Measurements from ENCODE around the gene FGF10. TPM values are rescaled to one million over a fixed set of nuclear protein-coding genes. Genes with fewer than 3 reads are reported as not detected.

FGF10 gene
- total RNA-seq, 2 donors from 2014 or later = not detected

DNA sequence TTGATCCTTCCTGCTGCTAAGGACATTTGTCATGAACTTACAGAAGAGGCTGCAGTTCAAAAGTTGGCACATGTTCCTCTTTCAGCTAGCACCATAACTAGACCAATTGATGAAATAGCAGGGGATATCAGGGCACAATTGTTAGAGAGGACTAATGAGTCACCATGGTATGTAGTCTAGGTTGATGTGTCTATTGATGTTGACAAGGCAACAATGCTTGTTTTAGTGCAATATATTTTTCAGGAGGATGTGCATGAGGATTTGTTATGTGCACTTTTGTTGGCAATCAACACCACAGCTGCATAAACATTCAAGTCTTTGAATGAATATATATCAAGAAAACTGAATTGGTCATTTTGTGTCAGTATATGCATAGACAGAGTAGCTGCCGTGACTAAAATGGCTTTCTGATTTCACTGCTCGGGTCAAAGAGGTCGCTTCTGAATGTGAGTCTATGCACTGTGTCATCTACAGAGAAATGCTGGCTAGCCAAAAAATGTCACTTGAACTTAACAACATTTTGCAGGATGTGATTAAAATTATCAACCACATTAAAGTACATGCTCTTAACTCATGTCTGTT, 68.0 kb downstream of the FGF10 start:
- H3K36me3 Mint-ChIP-seq (ENCODE audit: low read depth) = no peaks in the 10 kb centered on the region
- H3K4me1 Mint-ChIP-seq = no peaks in the 10 kb centered on the region
- no peak for ATAC-seq (replicated peaks)
- H3K9me3 Mint-ChIP-seq = no peaks in the 10 kb centered on the region
- H3K27ac Mint-ChIP-seq = no peak overlapping the region
- H3K27me3 Mint-ChIP-seq = no peaks in the 10 kb centered on the region
- no peak overlapping the region for H3K4me3 Mint-ChIP-seq

GRCh38 chr5:44320188-44320587, 69.0 kb downstream of the FGF10 start:
- Mint-ChIP-seq H3K36me3 (ENCODE audit: low read depth) (no peaks in the 10 kb centered on the region), H3K4me1 (no peaks in the 10 kb centered on the region), H3K27me3 (no peaks in the 10 kb centered on the region), H3K4me3 (no peak overlapping the region), H3K27ac (no peak overlapping the region), H3K9me3 (no peaks in the 10 kb centered on the region)
- ATAC-seq (replicated peaks) = no peak

DNA sequence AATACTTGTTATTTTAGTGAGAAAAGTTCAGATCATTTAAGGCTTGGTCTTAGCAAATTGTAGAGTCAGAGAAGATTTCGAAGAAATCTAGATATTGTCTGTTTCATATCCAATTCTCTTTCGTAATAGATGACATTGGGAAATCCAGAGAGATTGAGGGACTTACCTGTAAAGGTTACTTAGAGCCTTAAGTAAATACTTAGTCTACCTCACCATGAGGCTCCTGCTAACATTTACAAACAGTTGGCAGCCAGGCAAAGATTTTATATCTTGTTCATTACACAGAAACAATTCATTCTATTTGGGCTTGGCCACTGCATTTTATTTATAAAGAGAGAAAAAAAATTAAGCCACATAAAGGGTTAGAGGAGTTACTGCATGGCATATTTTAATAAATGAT, 70.3 kb downstream of the FGF10 start:
- Mint-ChIP-seq H3K27me3 (no peaks in the 10 kb centered on the region), H3K9me3 (no peaks in the 10 kb centered on the region), H3K4me1 (no peaks in the 10 kb centered on the region), H3K27ac (no peak overlapping the region), H3K36me3 (ENCODE audit: low read depth) (no peaks in the 10 kb centered on the region), H3K4me3 (no peak overlapping the region)
- ATAC-seq (replicated peaks) = no peak

DNA sequence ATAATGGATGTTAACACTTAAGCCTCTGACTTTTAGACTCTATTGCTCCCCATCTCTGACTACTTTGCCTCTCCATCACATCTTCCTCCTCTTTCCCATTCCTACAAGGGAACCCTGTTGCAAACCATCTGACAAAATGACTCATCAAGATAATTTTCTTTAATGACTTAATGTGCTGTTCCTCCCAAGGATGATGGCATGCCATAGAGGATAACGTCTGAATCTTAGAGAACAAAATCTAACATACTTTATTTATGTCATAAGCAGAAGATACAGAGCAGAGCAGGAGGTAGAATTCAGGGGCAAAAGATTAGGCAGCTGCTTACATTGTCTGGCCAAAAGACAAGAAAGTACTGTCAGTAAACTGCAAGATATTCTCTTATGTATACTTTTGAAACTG, 76.8 kb downstream of the FGF10 start:
- no peak overlapping the region for H3K4me3 Mint-ChIP-seq
- no peaks in the 10 kb centered on the region for H3K27me3 Mint-ChIP-seq
- H3K27ac Mint-ChIP-seq = no peak overlapping the region
- no peaks in the 10 kb centered on the region for H3K36me3 Mint-ChIP-seq (ENCODE audit: low read depth)
- peaks cover 4% of the 10 kb centered on the region for H3K9me3 Mint-ChIP-seq
- H3K4me1 Mint-ChIP-seq = no peaks in the 10 kb centered on the region
- no peak for ATAC-seq (replicated peaks)

DNA sequence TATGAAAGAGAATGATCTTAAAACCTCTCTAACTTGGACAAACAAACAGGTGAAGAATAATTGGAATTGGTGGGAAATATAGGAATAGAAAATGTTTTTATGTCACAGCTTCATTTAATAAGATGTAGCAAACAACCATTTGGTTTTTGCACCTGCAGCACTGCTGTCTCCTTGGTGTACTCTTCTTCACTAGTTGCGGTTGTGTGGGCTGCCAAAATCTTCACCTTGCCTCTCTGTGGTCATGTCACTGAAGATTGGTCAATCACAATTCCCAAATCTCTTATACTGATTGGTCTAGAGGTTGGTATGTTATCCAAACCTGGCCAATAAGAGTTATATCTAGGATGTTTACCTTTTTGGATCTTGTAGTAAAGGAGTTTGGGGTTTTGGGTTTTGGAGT, 88.7 kb downstream of the FGF10 start:
- no peak for ATAC-seq (replicated peaks)
- Mint-ChIP-seq H3K4me3 (no peak overlapping the region), H3K9me3 (peaks cover 12% of the 10 kb centered on the region), H3K27me3 (no peaks in the 10 kb centered on the region), H3K36me3 (ENCODE audit: low read depth) (no peaks in the 10 kb centered on the region), H3K4me1 (no peaks in the 10 kb centered on the region), H3K27ac (no peak overlapping the region)

DNA sequence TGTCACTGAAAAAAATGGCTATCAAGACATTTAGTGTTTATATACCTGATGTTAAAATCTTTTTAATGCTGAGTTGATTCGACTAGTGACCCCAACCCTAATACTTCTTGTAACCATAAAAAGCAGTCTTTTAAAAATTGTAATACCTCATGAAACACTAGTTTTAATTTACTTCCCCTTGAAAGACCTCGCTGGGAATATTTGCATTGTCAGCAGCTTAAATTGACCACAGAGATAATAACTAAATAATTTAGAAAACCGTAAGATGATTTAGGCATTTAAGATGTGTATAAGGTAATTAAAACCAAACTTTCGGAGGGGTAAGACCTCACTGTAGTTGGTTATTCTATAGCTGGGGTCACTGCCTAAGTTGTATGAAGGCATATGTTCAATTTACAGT, 89.8 kb downstream of the FGF10 start:
- no peak for ATAC-seq (replicated peaks)
- Mint-ChIP-seq H3K9me3 (peaks cover 12% of the 10 kb centered on the region), H3K27ac (no peak overlapping the region), H3K4me1 (no peaks in the 10 kb centered on the region), H3K4me3 (no peak overlapping the region), H3K36me3 (ENCODE audit: low read depth) (no peaks in the 10 kb centered on the region), H3K27me3 (no peaks in the 10 kb centered on the region)

DNA sequence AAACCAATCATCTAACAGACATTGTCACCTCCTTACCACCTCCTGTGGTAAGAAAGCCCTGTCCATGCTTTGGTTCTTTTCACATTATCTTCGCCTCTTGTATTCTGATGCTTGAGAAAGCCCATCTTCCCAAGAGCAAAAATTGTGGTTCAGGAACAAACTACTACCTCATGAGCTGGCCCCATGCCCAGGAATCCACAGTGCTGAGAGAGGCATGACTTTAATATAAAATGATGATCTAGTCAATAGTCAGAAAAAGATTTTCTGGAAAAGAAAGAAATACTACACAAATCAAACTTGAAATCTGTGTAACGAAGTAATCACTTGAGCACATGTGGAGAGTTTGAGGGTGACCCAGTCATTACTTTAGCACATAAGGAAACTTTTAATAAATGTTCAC, 94.7 kb downstream of the FGF10 start:
- Mint-ChIP-seq H3K4me1 (no peaks in the 10 kb centered on the region), H3K4me3 (no peak overlapping the region), H3K36me3 (ENCODE audit: low read depth) (no peaks in the 10 kb centered on the region), H3K27me3 (no peaks in the 10 kb centered on the region), H3K9me3 (peaks cover 9% of the 10 kb centered on the region), H3K27ac (no peak overlapping the region)
- ATAC-seq (replicated peaks) = no peak

- Mint-ChIP-seq H3K27me3 (no peaks in the 10 kb centered on the region), H3K9me3 (peaks cover 9% of the 10 kb centered on the region), H3K27ac (no peak overlapping the region), H3K4me3 (no peak overlapping the region), H3K36me3 (ENCODE audit: low read depth) (no peaks in the 10 kb centered on the region), H3K4me1 (no peaks in the 10 kb centered on the region)
- ATAC-seq (replicated peaks) = no peak
Measured at GRCh38 chr5:44292736-44293135, 96.5 kb downstream of the FGF10 start.

DNA sequence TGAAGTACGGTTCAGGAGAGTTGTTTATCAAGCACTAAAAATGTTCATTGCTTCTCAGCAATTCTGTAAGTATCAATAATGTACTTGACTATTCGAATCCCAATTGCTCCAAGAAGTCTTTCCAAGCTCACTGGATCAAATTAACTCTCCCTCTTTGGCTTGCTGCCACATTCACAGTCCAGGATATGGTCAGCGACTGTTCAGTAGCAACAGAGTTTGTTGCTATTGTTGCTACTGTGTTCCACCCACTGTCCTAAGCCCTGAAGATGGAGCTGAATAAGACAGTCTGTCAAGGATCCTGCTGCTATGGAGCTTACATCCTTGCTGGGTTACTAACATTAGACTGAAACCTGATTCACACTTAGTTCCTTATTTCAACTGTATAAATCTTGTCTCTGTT, 110.8 kb downstream of the FGF10 start:
- H3K4me3 Mint-ChIP-seq = no peak overlapping the region
- H3K36me3 Mint-ChIP-seq (ENCODE audit: low read depth) = no peaks in the 10 kb centered on the region
- no peak overlapping the region for H3K27ac Mint-ChIP-seq
- H3K9me3 Mint-ChIP-seq = no peaks in the 10 kb centered on the region
- H3K27me3 Mint-ChIP-seq = no peaks in the 10 kb centered on the region
- H3K4me1 Mint-ChIP-seq = no peaks in the 10 kb centered on the region
- ATAC-seq (replicated peaks) = no peak

GRCh38 chr5:44275908-44276307, 113.3 kb downstream of the FGF10 start:
- Mint-ChIP-seq H3K27ac (no peak overlapping the region), H3K4me1 (no peaks in the 10 kb centered on the region), H3K36me3 (ENCODE audit: low read depth) (no peaks in the 10 kb centered on the region), H3K9me3 (no peaks in the 10 kb centered on the region), H3K27me3 (no peaks in the 10 kb centered on the region), H3K4me3 (no peak overlapping the region)
- ATAC-seq (replicated peaks) = no peak

GRCh38 chr5:44275329-44275728, 113.9 kb downstream of the FGF10 start:
- Mint-ChIP-seq H3K9me3 (no peaks in the 10 kb centered on the region), H3K4me3 (no peak overlapping the region), H3K27ac (no peak overlapping the region), H3K27me3 (no peaks in the 10 kb centered on the region), H3K36me3 (ENCODE audit: low read depth) (no peaks in the 10 kb centered on the region), H3K4me1 (no peaks in the 10 kb centered on the region)
- ATAC-seq (replicated peaks) = no peak

GRCh38 chr5:44267909-44268308, 121.3 kb downstream of the FGF10 start:
- Mint-ChIP-seq H3K27me3 (no peaks in the 10 kb centered on the region), H3K4me1 (no peaks in the 10 kb centered on the region), H3K9me3 (no peaks in the 10 kb centered on the region), H3K4me3 (no peak overlapping the region), H3K27ac (no peak overlapping the region), H3K36me3 (ENCODE audit: low read depth) (no peaks in the 10 kb centered on the region)
- no peak for ATAC-seq (replicated peaks)

- H3K27me3 Mint-ChIP-seq = no peaks in the 10 kb centered on the region
- no peaks in the 10 kb centered on the region for H3K9me3 Mint-ChIP-seq
- H3K4me3 Mint-ChIP-seq = no peak overlapping the region
- no peak overlapping the region for H3K27ac Mint-ChIP-seq
- no peaks in the 10 kb centered on the region for H3K36me3 Mint-ChIP-seq (ENCODE audit: low read depth)
- H3K4me1 Mint-ChIP-seq = no peaks in the 10 kb centered on the region
- ATAC-seq (replicated peaks) = no peak
Measured at GRCh38 chr5:44266882-44267576, 122.2 kb downstream of the FGF10 start.

DNA sequence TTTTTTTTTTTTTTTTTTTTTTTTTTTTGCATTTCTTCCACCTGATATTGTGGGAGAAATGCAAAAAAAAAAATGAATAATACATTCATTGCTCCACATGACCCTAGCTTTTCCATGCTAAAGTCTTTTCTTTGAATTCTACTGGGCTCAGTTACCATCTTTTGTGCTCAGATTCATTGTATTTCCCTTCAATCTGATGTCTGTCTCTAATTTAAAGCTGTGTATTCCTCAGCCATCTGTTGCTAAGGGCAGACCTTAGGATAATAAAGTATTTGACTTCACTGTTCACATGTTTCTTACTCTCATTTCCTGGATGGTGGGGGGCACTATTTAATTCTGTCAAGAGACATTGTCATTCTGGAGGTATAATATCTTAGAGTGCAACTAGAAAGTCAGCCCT, 123.5 kb downstream of the FGF10 start:
- no peak overlapping the region for H3K4me3 Mint-ChIP-seq
- no peaks in the 10 kb centered on the region for H3K36me3 Mint-ChIP-seq (ENCODE audit: low read depth)
- no peaks in the 10 kb centered on the region for H3K4me1 Mint-ChIP-seq
- no peak overlapping the region for H3K27ac Mint-ChIP-seq
- no peak for ATAC-seq (replicated peaks)
- H3K9me3 Mint-ChIP-seq = no peaks in the 10 kb centered on the region
- H3K27me3 Mint-ChIP-seq = no peaks in the 10 kb centered on the region

DNA sequence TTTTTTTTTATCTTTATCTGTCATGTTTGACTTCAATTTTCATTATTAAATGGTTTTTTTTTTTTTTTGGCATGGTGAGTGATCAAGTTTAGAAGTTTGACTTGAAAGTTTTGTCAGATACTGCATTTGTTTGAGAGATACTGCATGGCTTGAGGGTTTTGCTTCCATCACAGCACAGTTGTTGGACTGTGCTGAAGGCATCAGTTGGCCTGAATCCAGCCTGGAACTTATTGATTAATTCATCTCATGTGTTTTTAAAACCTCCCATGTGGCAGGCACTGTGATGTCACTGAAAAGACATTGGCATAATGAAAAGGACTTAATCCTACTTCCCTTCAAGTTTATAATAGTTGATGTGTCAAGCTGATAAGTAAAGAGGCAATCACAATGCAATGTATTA, 128.4 kb downstream of the FGF10 start:
- H3K9me3 Mint-ChIP-seq = no peaks in the 10 kb centered on the region
- no peaks in the 10 kb centered on the region for H3K27me3 Mint-ChIP-seq
- H3K36me3 Mint-ChIP-seq (ENCODE audit: low read depth) = no peaks in the 10 kb centered on the region
- H3K27ac Mint-ChIP-seq = no peak overlapping the region
- no peak overlapping the region for H3K4me3 Mint-ChIP-seq
- no peak for ATAC-seq (replicated peaks)
- no peaks in the 10 kb centered on the region for H3K4me1 Mint-ChIP-seq

All from activated T-helper 17 cell treated with anti-CD3 and anti-CD28 coated beads, Interleukin-2, amount 50 U/mL, for 72 hours (primary cell).